ENCODE measurements around the gene ZNF687.
"Not testable (repeated sequence)": the region's sequence is repeated elsewhere in the genome, so short reads cannot be mapped to it uniquely, and the experiment has no call there.

The ZNF687 gene, protein sequence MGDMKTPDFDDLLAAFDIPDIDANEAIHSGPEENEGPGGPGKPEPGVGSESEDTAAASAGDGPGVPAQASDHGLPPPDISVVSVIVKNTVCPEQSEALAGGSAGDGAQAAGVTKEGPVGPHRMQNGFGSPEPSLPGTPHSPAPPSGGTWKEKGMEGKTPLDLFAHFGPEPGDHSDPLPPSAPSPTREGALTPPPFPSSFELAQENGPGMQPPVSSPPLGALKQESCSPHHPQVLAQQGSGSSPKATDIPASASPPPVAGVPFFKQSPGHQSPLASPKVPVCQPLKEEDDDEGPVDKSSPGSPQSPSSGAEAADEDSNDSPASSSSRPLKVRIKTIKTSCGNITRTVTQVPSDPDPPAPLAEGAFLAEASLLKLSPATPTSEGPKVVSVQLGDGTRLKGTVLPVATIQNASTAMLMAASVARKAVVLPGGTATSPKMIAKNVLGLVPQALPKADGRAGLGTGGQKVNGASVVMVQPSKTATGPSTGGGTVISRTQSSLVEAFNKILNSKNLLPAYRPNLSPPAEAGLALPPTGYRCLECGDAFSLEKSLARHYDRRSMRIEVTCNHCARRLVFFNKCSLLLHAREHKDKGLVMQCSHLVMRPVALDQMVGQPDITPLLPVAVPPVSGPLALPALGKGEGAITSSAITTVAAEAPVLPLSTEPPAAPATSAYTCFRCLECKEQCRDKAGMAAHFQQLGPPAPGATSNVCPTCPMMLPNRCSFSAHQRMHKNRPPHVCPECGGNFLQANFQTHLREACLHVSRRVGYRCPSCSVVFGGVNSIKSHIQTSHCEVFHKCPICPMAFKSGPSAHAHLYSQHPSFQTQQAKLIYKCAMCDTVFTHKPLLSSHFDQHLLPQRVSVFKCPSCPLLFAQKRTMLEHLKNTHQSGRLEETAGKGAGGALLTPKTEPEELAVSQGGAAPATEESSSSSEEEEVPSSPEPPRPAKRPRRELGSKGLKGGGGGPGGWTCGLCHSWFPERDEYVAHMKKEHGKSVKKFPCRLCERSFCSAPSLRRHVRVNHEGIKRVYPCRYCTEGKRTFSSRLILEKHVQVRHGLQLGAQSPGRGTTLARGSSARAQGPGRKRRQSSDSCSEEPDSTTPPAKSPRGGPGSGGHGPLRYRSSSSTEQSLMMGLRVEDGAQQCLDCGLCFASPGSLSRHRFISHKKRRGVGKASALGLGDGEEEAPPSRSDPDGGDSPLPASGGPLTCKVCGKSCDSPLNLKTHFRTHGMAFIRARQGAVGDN

DNA sequence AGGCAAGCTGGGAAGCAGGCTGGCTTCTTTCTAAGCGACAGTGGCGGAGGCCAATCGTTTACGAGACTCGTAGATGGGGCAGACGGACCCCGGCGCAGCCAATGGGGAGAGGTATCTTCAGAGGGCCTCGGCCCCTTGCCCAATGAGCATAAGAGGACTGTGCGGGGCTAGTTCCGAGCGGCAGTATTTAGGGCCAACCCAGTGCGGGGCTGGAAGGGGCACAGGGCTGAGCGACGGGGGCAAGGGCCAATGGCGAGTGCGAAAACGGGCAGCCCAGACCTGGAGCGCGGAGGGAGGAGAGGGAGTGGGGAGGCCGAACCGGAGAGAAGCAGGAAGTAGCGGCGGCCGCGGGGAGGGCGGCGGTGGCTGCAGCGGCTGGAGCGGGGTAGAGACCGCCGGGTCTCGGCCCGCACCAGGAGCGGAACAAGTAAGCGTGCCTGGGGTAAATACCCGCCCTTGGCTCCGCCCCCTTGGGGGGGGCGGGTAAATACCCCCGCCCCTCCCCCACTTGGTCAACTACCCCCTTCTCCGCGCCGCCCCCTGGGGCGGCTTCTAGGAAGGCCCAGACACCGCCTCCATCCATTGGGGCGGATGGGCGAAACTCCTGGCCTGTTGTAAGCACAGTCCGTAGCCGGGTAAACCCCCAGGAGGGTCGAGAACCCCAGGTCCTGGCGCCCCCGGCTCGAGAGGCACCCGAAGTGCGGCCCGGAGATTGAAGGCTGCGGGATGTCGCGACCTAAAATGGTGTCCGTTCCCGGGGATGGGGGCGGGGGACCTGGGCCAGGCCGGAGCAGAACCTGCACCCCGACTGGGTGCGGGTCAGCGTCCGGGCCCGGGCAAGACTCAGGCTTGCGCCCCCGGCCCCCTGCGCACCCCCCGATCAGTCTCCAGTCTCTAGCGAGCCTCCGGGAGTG lies at the start of gene ZNF687:
Gene ZNF687, plus strand, starts transcription at position 331 of the 914 bp plus-strand sequence. CDS start 3,993 bp downstream, outside the sequence.
- peak; percentile 100 for DNase-seq

DNA sequence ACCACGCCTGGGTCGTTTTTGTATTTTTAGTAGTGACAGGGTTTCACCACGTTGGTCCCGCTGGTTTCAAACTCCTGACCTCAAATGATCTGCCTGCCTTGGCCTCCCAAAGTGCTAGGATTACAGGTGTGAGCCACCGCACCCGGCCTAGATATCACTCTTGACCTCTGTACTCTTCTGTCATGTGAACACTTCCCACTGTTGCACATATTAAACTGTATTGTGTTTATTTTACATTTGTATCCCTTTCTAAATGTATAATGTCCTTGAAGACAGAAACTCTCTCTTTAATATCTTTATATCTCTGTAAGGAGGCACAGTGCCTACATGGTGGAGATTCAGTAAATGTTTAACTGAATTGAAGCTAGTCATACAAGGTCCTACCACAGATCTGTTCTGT lies 46.9 kb upstream of the ZNF687 start:
- DNase-seq = no peak

DNA sequence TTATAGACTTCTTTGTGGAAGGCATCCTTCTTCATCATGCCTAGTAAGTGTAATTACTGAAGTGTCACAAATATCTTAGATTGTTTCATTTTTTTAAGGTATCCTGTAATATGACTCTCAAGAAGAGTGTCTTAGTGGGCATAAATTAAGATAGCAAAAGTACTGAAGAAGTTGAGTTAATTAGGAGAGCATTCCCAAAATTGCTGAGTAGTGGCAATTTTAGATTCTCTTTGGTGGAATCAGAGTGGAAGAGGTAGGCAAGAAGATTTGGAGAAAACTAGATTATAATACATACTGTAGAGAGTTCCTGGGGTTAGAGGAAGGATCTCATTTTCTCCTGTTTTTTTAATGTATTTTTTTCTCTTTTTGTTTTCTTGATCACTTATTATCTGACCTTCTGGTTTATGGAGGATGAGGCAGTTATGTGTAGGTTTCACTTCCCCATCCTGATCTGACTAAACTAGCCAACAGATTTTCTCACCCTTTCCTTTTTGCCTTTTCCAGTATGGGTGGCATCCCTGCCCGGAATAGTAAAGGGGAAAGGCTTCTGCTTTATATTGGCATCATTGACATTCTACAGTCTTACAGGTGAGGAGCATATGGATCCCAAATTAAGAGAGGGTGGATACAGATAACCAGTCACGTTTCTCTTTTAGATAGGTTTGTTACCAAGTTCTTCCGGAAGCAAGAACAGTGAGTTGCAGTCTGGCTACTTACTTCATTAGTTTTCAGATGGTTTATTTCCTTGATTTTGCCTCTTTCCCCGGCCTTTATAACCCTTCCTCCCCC lies 44.2 kb upstream of the ZNF687 start:
- no peak for DNase-seq

- no peak for DNase-seq
Observed at GRCh38 chr1:151238467-151238739, 43.7 kb upstream of the ZNF687 start.

DNA sequence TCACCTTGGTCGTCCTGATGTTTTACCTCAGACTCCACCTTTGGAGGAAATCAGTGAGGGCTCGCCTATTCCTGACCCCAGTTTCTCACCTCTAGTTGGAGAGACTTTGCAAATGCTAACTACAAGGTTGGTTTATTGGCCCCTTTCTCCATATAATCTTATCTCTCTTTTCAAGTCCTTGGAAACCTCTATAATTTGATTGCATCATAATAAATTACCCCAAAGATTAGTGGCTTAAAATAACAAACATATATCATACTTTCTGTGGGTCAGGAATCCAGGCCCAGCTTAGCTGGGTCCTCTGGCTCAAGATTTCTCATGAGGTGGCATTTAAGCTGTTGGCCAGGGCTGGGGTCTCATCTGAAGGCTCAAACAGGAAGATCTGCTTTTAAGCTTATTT lies 39.7 kb upstream of the ZNF687 start:
- no peak for DNase-seq

DNA sequence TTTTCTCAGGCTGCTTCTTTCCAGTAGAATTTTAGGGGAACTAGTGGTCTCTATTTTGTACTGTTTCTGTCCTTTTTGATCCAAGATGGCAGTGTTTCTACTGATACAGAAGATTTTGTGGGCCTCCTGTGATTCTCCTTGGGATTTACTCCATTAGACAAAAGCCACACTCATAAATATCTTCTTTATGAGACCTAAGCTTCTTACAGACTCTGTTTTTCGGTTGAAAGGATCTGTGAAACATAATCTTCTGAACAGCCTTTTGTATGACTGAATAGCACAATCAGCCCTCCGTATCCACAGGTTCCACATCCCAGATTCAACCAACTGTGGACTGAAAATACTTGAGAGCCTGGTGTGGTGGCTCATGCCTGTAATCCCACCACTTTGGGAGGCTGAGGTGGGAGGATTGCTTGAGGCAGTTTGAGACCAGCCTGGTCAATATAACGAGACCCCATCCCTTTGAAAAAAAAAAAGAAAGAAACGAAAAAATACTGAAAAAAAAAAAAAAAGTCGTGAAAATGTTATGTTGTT lies 38.3 kb upstream of the ZNF687 start:
- DNase-seq = no peak

GRCh38 chr1:151246786-151247185 lies 35.3 kb upstream of the ZNF687 start:
- no peak for DNase-seq

- DNase-seq = peak; percentile 70
Observed at GRCh38 chr1:151251656-151252470, 30.2 kb upstream of the ZNF687 start.

DNA sequence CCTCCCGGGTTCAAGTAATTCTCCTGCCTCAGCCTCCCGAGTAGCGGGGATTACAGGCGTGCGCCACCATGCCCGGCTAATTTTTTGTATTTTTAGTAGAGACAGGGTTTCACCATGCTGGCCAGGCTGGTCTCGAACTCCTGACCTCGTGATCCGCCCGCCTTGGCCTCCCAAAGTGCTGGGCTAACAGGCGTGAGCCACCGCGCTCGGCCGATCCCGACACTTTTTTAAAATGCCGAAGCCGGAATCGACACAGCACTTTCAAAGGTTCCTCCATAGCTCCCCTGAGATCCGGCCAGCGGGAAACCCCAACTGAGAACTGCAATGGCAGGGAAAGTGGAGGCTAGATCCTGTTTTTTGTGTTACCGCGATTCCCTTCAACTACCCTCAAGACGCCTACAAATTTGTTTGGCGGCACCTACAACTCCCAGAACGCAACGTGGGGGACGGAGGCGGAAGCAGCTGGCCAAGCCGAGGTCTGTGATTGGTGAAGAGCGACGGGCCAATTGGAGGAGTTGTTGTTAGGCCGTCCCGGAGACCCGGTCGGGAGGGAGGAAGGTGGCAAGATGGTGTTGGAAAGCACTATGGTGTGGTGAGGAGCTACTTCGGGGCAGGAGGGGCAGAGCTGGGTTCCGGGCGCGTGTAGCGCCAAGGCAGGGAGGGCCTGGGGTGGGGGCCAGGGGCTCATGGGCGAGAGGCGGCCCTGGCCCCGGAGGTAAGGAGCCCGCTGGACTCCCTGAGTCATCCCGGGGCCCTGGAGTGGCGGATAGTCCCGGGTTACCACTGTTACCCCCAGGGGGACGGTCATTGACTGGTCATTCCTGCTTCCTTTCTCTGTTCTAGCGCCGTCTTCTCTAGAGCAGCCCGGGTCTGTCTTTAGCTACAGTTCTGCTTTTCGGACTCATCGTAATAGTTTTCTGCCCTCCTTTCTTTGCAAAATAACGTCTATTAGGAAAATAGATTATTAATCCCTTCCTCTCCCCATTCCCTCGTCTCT lies 27.6 kb upstream of the ZNF687 start, which contains the start of gene PSMD4:
Gene PSMD4, plus strand, starts transcription at position 518 of the 997 bp plus-strand sequence. Its CDS starts 49 bp downstream, at position 567.
- peak; percentile 98 for DNase-seq

- DNase-seq = no peak
Observed at GRCh38 chr1:151255381-151255780, 26.7 kb upstream of the ZNF687 start.

- no peak for DNase-seq
Observed at GRCh38 chr1:151259351-151259750, 22.7 kb upstream of the ZNF687 start.

DNA sequence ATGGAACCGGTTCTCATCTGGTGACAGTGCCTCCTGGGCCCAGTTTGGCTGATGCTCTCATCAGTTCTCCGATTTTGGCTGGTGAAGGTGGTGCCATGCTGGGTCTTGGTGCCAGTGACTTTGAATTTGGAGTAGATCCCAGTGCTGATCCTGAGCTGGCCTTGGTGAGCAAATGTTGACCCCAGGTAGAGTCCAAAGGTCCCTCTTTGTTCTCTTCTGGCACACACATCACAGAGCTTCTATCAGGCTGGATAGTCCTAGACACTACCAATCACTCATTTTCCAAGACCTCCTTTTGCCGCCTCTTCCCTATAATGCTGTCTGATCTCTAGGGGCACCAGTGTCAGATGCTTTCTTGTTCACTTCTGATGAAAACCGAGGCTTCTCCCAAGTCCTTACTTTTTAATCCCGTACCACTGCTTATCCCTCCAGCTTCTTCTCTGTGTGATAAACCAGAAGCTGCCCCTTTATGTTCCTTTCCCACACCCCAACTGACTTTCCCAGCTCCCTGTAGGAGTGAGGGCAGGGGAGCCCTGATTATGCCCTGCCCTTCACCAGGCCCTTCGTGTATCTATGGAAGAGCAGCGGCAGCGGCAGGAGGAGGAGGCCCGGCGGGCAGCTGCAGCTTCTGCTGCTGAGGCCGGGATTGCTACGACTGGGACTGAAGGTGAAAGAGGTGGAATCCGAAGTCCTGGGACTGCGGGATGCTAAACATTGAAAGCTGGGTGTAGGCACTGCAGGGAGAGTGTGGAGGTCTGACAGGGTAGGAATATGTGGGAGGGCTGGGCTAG lies 16.5 kb upstream of the ZNF687 start:
- no peak for DNase-seq

DNA sequence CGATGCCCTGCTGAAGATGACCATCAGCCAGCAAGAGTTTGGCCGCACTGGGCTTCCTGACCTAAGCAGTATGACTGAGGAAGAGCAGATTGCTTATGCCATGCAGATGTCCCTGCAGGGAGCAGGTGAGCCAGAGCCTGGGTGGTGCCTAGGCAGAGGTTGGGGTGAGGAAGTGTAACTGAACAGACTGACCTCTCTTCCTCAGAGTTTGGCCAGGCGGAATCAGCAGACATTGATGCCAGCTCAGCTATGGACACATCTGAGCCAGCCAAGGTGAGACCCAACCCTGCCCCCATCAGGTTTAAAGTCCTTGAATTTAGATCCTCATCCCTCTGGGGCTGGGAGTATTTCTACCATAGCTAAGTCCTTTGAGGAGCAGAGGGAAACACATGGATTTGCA lies 15.8 kb upstream of the ZNF687 start:
- no peak for DNase-seq

DNA sequence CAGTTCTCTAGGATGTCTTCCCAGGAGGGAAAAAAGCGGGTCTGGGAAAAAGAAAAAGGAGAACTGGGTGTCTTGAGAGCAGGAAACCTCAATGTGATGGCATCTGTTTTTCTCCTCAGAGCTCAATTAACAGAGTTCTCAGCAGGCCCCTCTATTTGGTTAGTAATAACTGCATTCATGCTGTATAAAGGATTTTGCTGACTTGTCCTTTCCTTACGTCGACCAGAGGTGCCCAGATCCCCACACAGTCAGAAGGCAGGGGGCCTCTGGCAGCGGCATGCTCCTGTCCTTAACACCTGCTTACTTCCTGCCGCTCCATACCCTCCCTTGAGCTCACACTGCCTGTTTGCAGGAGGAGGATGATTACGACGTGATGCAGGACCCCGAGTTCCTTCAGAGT lies 15.3 kb upstream of the ZNF687 start:
- no peak for DNase-seq

- no peak for DNase-seq
Observed at GRCh38 chr1:151267760-151268159, 14.3 kb upstream of the ZNF687 start.

DNA sequence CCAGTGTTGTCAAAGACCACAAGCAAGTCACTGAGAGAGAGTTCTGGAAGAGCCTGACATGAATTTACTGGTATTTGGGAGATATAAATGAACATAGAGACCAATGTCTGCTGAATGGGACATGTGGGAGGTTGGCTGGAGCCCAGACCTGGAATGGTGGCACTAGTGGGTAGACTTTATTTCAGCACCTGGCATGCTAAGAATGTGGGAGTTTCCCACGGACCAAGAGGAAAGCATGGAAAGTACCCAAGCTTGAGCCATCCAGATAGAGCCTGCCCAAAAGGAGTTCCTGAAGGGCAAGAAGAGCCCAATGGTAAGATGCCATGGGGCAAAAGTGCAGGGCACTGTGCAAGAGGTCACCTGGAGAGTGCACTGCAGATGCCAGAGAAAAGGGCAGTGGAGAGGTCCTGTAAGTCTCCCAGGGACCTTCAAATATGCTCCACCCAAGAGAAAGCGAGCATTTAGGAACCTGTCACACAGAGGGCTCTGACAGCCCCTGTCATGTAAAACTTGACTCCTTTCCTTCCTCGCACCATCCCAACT lies 8.1 kb upstream of the ZNF687 start:
- DNase-seq = no peak

DNA sequence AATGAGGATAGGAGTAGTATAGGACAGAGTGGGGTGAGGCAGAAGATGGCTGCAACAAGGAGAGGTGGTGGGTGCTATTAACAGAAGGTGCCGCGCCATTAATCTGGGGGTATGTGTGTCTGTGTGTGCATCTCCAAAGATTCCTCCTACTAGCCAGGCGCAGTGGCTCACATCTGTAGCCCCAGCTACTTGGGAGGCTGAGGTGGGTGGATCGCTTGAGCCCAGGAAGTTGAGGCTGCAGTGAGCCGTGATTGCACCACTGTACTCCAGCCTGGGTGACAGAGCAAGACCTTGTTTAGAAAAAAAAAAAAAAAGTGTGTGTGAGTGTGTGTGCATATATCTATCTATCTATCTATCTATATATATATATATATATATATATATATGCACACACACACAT lies 6.8 kb upstream of the ZNF687 start:
- not testable (repeated sequence) for DNase-seq

DNA sequence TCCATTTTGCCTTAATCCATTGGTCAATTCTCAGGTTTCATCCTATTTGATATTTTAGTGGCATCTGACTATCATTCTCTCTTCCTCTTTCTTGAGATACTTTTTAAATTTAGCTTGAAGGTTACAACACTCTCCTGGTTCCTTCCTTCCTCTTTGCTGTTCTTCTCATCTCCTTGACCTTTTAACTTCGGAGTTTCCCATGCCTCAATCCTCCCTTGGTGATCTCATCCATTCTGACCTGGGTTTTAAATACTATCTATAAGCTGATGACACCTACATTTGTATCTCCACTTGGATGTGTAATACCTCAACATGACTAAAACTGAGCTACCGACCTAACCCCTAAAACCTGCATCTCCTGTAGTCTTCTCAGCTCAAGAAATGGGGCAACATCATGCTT lies 4.8 kb upstream of the ZNF687 start:
- DNase-seq = no peak
